Hepatocyte (in vitro differentiated cells): ENCODE measurements around the gene MTHFD1L. TPM values are rescaled to one million over a fixed set of nuclear protein-coding genes. Genes with fewer than 3 reads are reported as not detected.

Experiments
- DNase-seq: peaks from one replicate; pipeline ENCODE4 v3.0.0-alpha.2; 2016; ENCODE audit warnings: low spot score
- H2AFZ ChIP-seq: fragments of 200-600 bp; sonication (generic); 2 replicates; pipeline ENCODE4 v1.6.0; 2016; ENCODE audit warnings: antibody characterized with exemption, mild to moderate bottlenecking
- H3K27ac ChIP-seq: fragments of 200-600 bp; sonication (generic); 2 replicates; pipeline ENCODE4 v1.5.1; 2016; ENCODE audit warnings: mild to moderate bottlenecking
- H3K27me3 ChIP-seq: fragments of 200-600 bp; sonication (generic); 2 replicates; pipeline ENCODE4 v1.6.1; 2016
- H3K36me3 ChIP-seq: fragments of 200-600 bp; sonication (generic); replicated peaks from 2 replicates; pipeline ENCODE4 v1.5.1; 2016; ENCODE audit warnings: low read depth; ENCODE audit not compliant: insufficient read depth
- H3K4me1 ChIP-seq: fragments of 200-600 bp; sonication (generic); 2 replicates; pipeline ENCODE4 v1.5.1; 2016; ENCODE audit warnings: mild to moderate bottlenecking, moderate library complexity; ENCODE audit not compliant: insufficient read depth
- H3K4me2 ChIP-seq: fragments of 200-600 bp; sonication (generic); 2 replicates; pipeline ENCODE4 v1.6.0; 2016
- H3K4me3 ChIP-seq: fragments of 200-600 bp; sonication (generic); 2 replicates; pipeline ENCODE4 v1.5.1; 2016; ENCODE audit warnings: mild to moderate bottlenecking
- H3K79me2 ChIP-seq: fragments of 200-600 bp; sonication (generic); 2 replicates; pipeline ENCODE4 v1.6.0; 2017; ENCODE audit warnings: mild to moderate bottlenecking
- H3K9me2 ChIP-seq: fragments of 200-600 bp; sonication (generic); replicated peaks from 2 replicates; pipeline ENCODE4 v1.6.0; 2017; ENCODE audit warnings: mild to moderate bottlenecking; ENCODE audit not compliant: insufficient read depth
- H3K9me3 ChIP-seq: fragments of 200-600 bp; sonication (generic); 2 replicates; pipeline ENCODE4 v1.5.1; 2016; ENCODE audit warnings: low read depth, mild to moderate bottlenecking
- H4K20me1 ChIP-seq: fragments of 200-600 bp; sonication (generic); 2 replicates; pipeline ENCODE4 v1.6.0; 2016; ENCODE audit warnings: mild to moderate bottlenecking; ENCODE audit not compliant: insufficient read depth, poor library complexity, severe bottlenecking
- CTCF ChIP-seq: fragments of 200-600 bp; sonication (generic); IDR thresholded peaks from 2 replicates; pipeline ENCODE4 v1.5.1; 2016; ENCODE audit warnings: antibody characterized with exemption, mild to moderate bottlenecking; ENCODE audit not compliant: poor library complexity
- EZH2 ChIP-seq: fragments of 200-600 bp; sonication (generic); IDR thresholded peaks from 2 replicates; pipeline ENCODE4 v1.6.1; 2016; ENCODE audit warnings: antibody characterized with exemption, mild to moderate bottlenecking, borderline replicate concordance
- EZH2phosphoT487 ChIP-seq: fragments of 200-600 bp; sonication (generic); IDR thresholded peaks from one replicate; pipeline ENCODE4 v1.6.1; 2018; ENCODE audit warnings: antibody characterized with exemption, mild to moderate bottlenecking, low read depth, moderate library complexity; ENCODE audit not compliant: unreplicated experiment, severe bottlenecking
- WGBS: methylation state at CpG from one replicate; pipeline ENCODE4 v1.1.6; 2016; ENCODE audit warnings: low lambda C conversion rate; ENCODE audit errors: missing lambda C conversion rate; 5-methylcytosine and 5-hydroxymethylcytosine counted together
- polyA plus RNA-seq: library from polyadenylated mRNA; unstranded; fragments of >200 nt; fragmentation: Nextera tagmentation; extraction: Ambion mirVana; gene quantifications from 2 replicates; pipeline ENCODE4 v1.2.1, GENCODE V29; 2016
- total RNA-seq: library from RNA; depleted of rRNA; stranded (reverse); fragments of >200 nt; gene quantifications from 2 replicates; pipeline ENCODE4 v1.2.3, GENCODE V29; 2014

MTHFD1L gene
- total and polyA plus RNA-seq, 2 experiments from 2014 or later: 28.4 to 30.8 TPM

GRCh38 chr6:150949526-150949925 is 84.0 kb downstream of the MTHFD1L start:
- DNase-seq: no peak
- no peaks in the 10 kb centered on the region for H3K9me2 ChIP-seq
- H3K27me3 ChIP-seq: no peaks in the 10 kb centered on the region
- H3K27ac ChIP-seq: no peak overlapping the region
- H3K36me3 ChIP-seq: peaks cover 7% of the 10 kb centered on the region
- TF ChIP-seq EZH2 (no peak), CTCF (no peak), EZH2phosphoT487 (no peak)
- no peak overlapping the region for H3K4me2 ChIP-seq
- H2AFZ ChIP-seq: no peak overlapping the region
- H3K79me2 ChIP-seq: no peaks in the 10 kb centered on the region
- no peaks in the 10 kb centered on the region for H3K4me1 ChIP-seq
- WGBS: 93% methylated on average over 11 of the region's 11 CpGs
- no peaks in the 10 kb centered on the region for H3K9me3 ChIP-seq
- no peaks in the 10 kb centered on the region for H4K20me1 ChIP-seq
- no peak overlapping the region for H3K4me3 ChIP-seq

GRCh38 chr6:150953851-150954250 is 88.3 kb downstream of the MTHFD1L start:
- Histone ChIP-seq H3K4me3 (no peak overlapping the region), H3K36me3 (no peaks in the 10 kb centered on the region), H3K9me2 (no peaks in the 10 kb centered on the region), H3K79me2 (no peaks in the 10 kb centered on the region), H3K4me1 (no peaks in the 10 kb centered on the region), H3K9me3 (no peaks in the 10 kb centered on the region), H3K4me2 (no peak overlapping the region), H2AFZ (no peak overlapping the region), H3K27me3 (no peaks in the 10 kb centered on the region), H4K20me1 (no peaks in the 10 kb centered on the region), H3K27ac (peak overlapping the region; percentile 23)
- no peak for DNase-seq
- TF ChIP-seq CTCF: no peak
- no peak for TF ChIP-seq EZH2
- TF ChIP-seq EZH2phosphoT487: no peak
- WGBS: 80% methylated on average over 5 of the region's 5 CpGs

- Histone ChIP-seq H3K4me3 (no peak overlapping the region), H3K36me3 (no peaks in the 10 kb centered on the region), H2AFZ (no peak overlapping the region), H3K27me3 (no peaks in the 10 kb centered on the region), H3K9me3 (no peaks in the 10 kb centered on the region), H4K20me1 (no peaks in the 10 kb centered on the region), H3K27ac (no peak overlapping the region), H3K79me2 (no peaks in the 10 kb centered on the region), H3K4me1 (no peaks in the 10 kb centered on the region), H3K4me2 (no peak overlapping the region), H3K9me2 (no peaks in the 10 kb centered on the region)
- 65% methylated on average over 4 of the region's 4 CpGs for WGBS
- no peak for DNase-seq
- no peak for TF ChIP-seq EZH2phosphoT487
- no peak for TF ChIP-seq EZH2
- no peak for TF ChIP-seq CTCF
Observed at GRCh38 chr6:150959166-150959565, 93.7 kb downstream of the MTHFD1L start.

GRCh38 chr6:150962436-150962835 is 96.9 kb downstream of the MTHFD1L start:
- Histone ChIP-seq H3K27ac (no peak overlapping the region), H3K9me2 (no peaks in the 10 kb centered on the region), H3K9me3 (no peaks in the 10 kb centered on the region), H3K36me3 (no peaks in the 10 kb centered on the region), H3K4me3 (no peak overlapping the region), H3K4me1 (no peaks in the 10 kb centered on the region), H3K4me2 (no peak overlapping the region), H3K27me3 (no peaks in the 10 kb centered on the region), H3K79me2 (no peaks in the 10 kb centered on the region), H2AFZ (no peak overlapping the region), H4K20me1 (no peaks in the 10 kb centered on the region)
- TF ChIP-seq EZH2phosphoT487 (no peak), CTCF (no peak), EZH2 (no peak)
- no peak for DNase-seq
- 94% methylated on average over 2 of the region's 2 CpGs for WGBS
